H1 (cell line): ENCODE data around the gene IL37.

Experiments used
- ATF2 ChIP-seq: IDR thresholded peaks from 2 replicates; pipeline ENCODE4 v1.6.1; 2012; ENCODE audit warnings: low read length, inconsistent platforms
- CTCF ChIP-seq, 3 experiments: IDR thresholded peaks; 1 replicate in 2 of 3; 2 replicates in 1 of 3; pipeline versions ENCODE4 v1.5.1 to v1.6.1; 2011; ENCODE audit warnings: low read length in 3 of 3, mild to moderate bottlenecking in 3 of 3, inconsistent platforms in 2 of 3, low read depth in 1 of 3, moderate library complexity in 1 of 3; ENCODE audit not compliant: insufficient read depth in 1 of 3; ENCODE audit errors: control extremely low read depth in 1 of 3
- MAX ChIP-seq: IDR thresholded peaks from 2 replicates; pipeline ENCODE4 v1.6.1; 2012; ENCODE audit warnings: inconsistent platforms
- POLR2A ChIP-seq, 2 experiments: IDR thresholded peaks; 1 replicate in 1 of 2; 2 replicates in 1 of 2; pipeline ENCODE4 v1.6.1; 2011; ENCODE audit warnings: low read depth in 2 of 2, low read length in 2 of 2, mild to moderate bottlenecking in 2 of 2; ENCODE audit errors: control extremely low read depth in 1 of 2

- TF ChIP-seq POLR2A (IDR thresholded peaks at IDR 0.05; ENCODE audit: control extremely low read depth in 1 of 2, low read depth in 2 of 2, low read length in 2 of 2) (no peak), CTCF (IDR thresholded peaks at IDR 0.05; ENCODE audit: control extremely low read depth in 1 of 3, insufficient read depth in 1 of 3, low read depth in 1 of 3, low read length in 3 of 3) (no peak), MAX (no peak), ATF2 (no peak)
Measured at GRCh38 chr2:112864072-112864471, 46.9 kb upstream of the IL37 start.
